Measurements from ENCODE around the gene ERC2.

DNA sequence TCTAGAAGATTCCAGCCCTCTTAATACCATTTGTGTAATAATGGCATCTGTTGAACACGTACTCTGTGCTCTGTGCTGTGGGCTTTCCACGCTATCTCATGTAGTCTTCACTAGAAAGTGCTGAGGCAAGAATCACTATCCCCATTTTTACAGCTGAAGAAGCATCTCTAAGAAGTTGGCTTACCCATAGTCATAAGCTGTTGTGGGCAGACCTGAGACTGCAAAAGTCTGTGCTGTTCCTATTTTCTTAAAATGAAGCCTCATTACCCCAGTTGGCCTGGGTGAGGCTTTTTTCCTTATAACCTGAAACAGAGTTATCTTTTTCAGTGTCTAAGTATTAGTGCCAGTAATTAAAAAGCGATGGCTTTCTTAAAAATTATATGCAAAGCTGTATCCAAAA, 58.5 kb downstream of the ERC2 start:
- TF ChIP-seq, protein P1, sequence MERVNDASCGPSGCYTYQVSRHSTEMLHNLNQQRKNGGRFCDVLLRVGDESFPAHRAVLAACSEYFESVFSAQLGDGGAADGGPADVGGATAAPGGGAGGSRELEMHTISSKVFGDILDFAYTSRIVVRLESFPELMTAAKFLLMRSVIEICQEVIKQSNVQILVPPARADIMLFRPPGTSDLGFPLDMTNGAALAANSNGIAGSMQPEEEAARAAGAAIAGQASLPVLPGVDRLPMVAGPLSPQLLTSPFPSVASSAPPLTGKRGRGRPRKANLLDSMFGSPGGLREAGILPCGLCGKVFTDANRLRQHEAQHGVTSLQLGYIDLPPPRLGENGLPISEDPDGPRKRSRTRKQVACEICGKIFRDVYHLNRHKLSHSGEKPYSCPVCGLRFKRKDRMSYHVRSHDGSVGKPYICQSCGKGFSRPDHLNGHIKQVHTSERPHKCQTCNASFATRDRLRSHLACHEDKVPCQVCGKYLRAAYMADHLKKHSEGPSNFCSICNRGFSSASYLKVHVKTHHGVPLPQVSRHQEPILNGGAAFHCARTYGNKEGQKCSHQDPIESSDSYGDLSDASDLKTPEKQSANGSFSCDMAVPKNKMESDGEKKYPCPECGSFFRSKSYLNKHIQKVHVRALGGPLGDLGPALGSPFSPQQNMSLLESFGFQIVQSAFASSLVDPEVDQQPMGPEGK (CRISPR knock-in tag; IDR thresholded peaks at IDR 0.05; ENCODE audit: borderline replicate concordance), result no peak
- TF ChIP-seq ZFP30 (CRISPR knock-in tag; IDR thresholded peaks at IDR 0.05) (no peak), CSDC2 (CRISPR knock-in tag; IDR thresholded peaks at IDR 0.05) (no peak), PPARA (CRISPR knock-in tag; IDR thresholded peaks at IDR 0.05; ENCODE audit: borderline replicate concordance) (no peak), TOX (CRISPR knock-in tag; IDR thresholded peaks at IDR 0.05; ENCODE audit: borderline replicate concordance) (no peak), ZFP3 (CRISPR knock-in tag; IDR thresholded peaks at IDR 0.05) (no peak), SNAI2 (CRISPR knock-in tag; IDR thresholded peaks at IDR 0.05) (no peak), ARNTL (CRISPR knock-in tag; IDR thresholded peaks at IDR 0.05; ENCODE audit: borderline replicate concordance, low read depth) (no peak), ISL1 (CRISPR knock-in tag; IDR thresholded peaks at IDR 0.05) (no peak), GLIS3 (CRISPR knock-in tag; IDR thresholded peaks at IDR 0.05) (no peak)
- TF ChIP-seq, protein P2, sequence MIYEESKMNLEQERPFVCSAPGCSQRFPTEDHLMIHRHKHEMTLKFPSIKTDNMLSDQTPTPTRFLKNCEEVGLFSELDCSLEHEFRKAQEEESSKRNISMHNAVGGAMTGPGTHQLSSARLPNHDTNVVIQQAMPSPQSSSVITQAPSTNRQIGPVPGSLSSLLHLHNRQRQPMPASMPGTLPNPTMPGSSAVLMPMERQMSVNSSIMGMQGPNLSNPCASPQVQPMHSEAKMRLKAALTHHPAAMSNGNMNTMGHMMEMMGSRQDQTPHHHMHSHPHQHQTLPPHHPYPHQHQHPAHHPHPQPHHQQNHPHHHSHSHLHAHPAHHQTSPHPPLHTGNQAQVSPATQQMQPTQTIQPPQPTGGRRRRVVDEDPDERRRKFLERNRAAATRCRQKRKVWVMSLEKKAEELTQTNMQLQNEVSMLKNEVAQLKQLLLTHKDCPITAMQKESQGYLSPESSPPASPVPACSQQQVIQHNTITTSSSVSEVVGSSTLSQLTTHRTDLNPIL (CRISPR knock-in tag; IDR thresholded peaks at IDR 0.05; ENCODE audit: low read depth), result no peak
- TF ChIP-seq, protein P3, sequence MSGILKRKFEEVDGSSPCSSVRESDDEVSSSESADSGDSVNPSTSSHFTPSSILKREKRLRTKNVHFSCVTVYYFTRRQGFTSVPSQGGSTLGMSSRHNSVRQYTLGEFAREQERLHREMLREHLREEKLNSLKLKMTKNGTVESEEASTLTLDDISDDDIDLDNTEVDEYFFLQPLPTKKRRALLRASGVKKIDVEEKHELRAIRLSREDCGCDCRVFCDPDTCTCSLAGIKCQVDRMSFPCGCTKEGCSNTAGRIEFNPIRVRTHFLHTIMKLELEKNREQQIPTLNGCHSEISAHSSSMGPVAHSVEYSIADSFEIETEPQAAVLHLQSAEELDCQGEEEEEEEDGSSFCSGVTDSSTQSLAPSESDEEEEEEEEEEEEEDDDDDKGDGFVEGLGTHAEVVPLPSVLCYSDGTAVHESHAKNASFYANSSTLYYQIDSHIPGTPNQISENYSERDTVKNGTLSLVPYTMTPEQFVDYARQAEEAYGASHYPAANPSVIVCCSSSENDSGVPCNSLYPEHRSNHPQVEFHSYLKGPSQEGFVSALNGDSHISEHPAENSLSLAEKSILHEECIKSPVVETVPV (CRISPR knock-in tag; IDR thresholded peaks at IDR 0.05), result no peak

Measured in SK-N-SH treated with all-trans-retinoic acid at 6 μM for 48 hours (cell line).